Duodenal mucosa (tissue), 2 donors: Measurements from ENCODE around the gene PUM1.
"Not testable (repeated sequence)": the region's sequence is repeated elsewhere in the genome, so short reads cannot be mapped to it uniquely, and the experiment has no call there.

ENCODE experiments used
- H3K27ac ChIP-seq: one replicate; pipeline ENCODE4 v1.7.0; 2013; ENCODE audit warnings: low read depth, low read length
- H3K27me3 ChIP-seq, 2 donors: one replicate each; pipeline ENCODE4 v1.7.0; 2013; ENCODE audit warnings: low read length in 2 of 2, control low read depth in 1 of 2; ENCODE audit not compliant: insufficient read depth in 2 of 2, control insufficient read depth in 1 of 2
- H3K36me3 ChIP-seq, 2 donors: one replicate each; pipeline ENCODE4 v1.7.0; 2013; ENCODE audit warnings: low read length in 2 of 2, control low read depth in 1 of 2; ENCODE audit not compliant: insufficient read depth in 2 of 2, control insufficient read depth in 1 of 2
- H3K4me1 ChIP-seq, 2 donors: one replicate each; pipeline ENCODE4 v1.7.0; 2013; ENCODE audit warnings: low read length in 2 of 2, control low read depth in 1 of 2; ENCODE audit not compliant: insufficient read depth in 2 of 2, control insufficient read depth in 1 of 2
- H3K4me3 ChIP-seq, 2 donors: one replicate each; pipeline ENCODE4 v1.7.0; 2013; ENCODE audit warnings: low read length in 2 of 2, low read depth in 1 of 2
- H3K9ac ChIP-seq, 2 donors: one replicate each; pipeline ENCODE4 v1.7.0; 2013; ENCODE audit warnings: low read length in 2 of 2, low read depth in 1 of 2
- H3K9me3 ChIP-seq, 2 donors: one replicate each; pipeline ENCODE4 v1.7.0; 2013; ENCODE audit warnings: low read length in 2 of 2, control low read depth in 1 of 2; ENCODE audit not compliant: control insufficient read depth in 1 of 2

PUM1 gene

DNA sequence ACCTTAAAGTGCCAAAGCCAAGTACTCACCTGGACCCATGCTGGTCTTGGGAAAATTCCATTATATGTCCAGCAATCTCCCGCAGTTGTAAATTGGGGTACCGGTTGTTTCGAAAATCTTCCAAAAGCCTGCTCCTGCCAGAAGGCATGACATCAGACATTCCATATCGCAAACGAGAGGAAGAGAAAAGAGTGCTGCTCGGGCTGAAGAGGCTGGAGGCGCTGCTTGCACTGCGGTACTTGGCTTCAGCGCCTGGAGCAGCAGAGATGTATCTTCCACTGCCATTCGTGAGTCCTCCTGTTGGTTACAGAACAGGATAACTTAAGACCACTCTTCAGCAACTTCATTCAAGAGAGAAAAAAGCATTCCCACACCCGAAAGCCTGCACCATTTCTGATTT, 111.8 kb downstream of the PUM1 start:
- no peaks in the 10 kb centered on the region for H3K9me3 ChIP-seq
- H3K27me3 ChIP-seq: no peaks in the 10 kb centered on the region
- H3K4me1 ChIP-seq: no peaks in the 10 kb centered on the region
- no peak overlapping the region for H3K27ac ChIP-seq
- peaks cover 40 to 76% of the 10 kb centered on the region in 2 donors for H3K36me3 ChIP-seq
- H3K4me3 ChIP-seq: no peak overlapping the region
- no peak overlapping the region for H3K9ac ChIP-seq

DNA sequence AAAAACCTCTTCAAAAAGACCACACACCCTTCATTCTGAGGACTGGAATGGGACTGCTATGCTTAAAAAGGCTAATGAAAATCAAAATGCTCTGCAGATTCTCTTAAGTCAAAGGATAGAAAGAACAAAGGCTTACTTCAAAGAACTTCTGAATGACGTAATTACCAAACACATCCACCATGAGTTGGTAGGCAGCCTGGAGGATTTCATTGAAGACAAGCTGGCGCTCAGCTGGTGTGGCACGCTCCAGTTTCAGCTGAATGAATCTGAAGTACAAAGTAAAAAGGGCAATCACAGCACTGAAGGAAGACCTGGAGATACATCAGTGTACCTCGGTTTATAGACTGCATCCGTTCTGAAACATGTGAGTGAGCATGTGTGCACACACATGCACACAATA, 113.4 kb downstream of the PUM1 start:
- Histone ChIP-seq H3K4me1 (no peaks in the 10 kb centered on the region), H3K27ac (no peak overlapping the region), H3K4me3 (no peak overlapping the region), H3K9ac (no peak overlapping the region), H3K36me3 (peaks cover 44 to 78% of the 10 kb centered on the region in 2 donors), H3K9me3 (no peaks in the 10 kb centered on the region), H3K27me3 (no peaks in the 10 kb centered on the region)

DNA sequence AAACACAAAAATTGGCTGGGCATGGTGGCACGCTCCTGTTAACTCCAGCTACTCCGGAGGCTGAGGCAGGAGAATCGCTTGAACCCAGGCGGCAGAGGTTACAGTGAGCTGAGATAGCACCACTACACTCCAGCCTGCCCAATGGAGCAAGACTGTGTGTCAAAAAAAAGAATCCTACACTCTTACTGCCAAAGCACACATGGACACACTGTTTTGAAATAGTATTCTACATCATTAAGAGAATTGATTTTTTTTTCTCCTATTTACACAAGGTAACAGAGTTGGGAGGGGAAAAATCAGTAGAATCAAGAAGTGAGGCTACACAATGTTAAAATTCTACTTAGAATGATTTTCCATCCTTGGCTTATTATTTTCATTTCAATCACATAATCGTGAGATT, 114.8 kb downstream of the PUM1 start:
- H3K4me3 ChIP-seq: no peak overlapping the region
- peaks cover 41 to 72% of the 10 kb centered on the region in 2 donors for H3K36me3 ChIP-seq
- no peaks in the 10 kb centered on the region for H3K9me3 ChIP-seq
- H3K27ac ChIP-seq: no peak overlapping the region
- no peaks in the 10 kb centered on the region for H3K27me3 ChIP-seq
- H3K4me1 ChIP-seq: no peaks in the 10 kb centered on the region
- H3K9ac ChIP-seq: no peak overlapping the region

DNA sequence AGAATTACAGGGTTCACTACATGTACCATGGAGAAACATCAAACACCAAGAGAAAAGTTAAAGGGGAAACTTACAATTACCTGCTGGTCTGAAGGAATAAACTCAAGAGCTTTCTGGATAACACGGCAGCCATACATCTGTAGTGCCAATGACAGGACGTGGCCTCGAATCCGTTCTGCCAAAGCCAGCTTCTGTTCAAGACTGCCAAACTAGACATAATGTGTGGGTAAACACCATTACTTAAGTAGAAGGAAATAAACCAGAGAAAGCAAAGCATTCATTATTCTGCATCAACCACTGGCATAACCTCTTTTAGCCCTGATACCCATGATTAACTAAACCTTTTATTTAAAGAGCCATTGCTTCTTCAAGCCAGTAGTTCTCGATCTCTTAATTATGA, 115.5 kb downstream of the PUM1 start:
- Histone ChIP-seq H3K9me3 (no peaks in the 10 kb centered on the region), H3K27ac (no peak overlapping the region), H3K9ac (no peak overlapping the region), H3K4me1 (no peaks in the 10 kb centered on the region), H3K36me3 (peaks cover 45 to 77% of the 10 kb centered on the region in 2 donors), H3K4me3 (no peak overlapping the region), H3K27me3 (no peaks in the 10 kb centered on the region)

DNA sequence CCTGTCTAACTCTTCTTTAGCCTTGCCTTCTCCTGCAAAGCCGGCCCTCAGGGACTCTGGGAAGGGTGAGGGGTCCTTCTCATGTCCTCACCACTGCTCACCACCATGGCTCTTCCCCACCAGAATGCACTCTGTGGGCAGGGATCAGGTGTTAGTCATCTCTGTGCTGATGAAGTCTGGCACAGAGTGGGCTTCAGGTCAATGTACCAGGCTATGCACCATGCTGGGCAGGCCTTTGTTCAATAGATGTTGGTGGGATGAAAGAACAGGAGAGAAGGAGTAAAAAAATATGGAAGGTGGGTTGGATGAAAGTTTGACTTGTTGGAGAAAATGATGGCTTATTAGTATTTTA, 116.1 kb downstream of the PUM1 start:
- H3K36me3 ChIP-seq: peaks cover 46 to 78% of the 10 kb centered on the region in 2 donors
- not testable (repeated sequence) for H3K4me1 ChIP-seq, H3K27ac ChIP-seq, H3K9me3 ChIP-seq, H3K9ac ChIP-seq, H3K27me3 ChIP-seq, H3K4me3 ChIP-seq

DNA sequence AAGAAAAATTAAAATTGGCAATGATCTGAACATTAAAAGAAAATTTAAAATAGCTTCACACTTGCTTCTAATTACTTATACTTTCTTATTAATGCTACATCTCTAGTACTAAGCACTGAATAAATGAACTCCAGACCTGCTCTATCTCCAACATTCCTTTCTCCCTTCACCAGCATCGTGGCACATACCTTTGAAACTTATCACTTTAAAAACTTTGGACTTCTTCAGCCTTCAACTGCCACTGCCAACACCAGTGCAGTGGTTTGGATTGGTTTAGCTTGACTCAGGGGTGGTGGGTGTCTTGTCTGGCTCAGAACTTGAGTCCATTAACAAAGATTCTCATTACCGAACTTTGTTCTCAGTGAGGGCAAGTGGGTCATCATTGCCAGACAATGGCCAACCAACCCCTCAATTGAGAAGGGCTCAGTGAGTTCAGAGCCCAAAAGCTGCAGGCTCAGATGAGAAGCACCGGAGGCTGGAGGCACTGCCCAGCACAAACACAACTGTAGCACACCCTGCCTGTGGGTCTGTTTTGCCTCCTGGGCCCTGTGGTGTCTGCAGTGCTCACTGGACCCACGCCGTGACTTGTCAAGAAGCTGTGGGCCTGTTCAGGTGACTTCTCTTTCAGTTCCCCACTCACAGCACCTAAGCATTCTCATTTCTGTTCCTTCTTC, 116.6 kb downstream of the PUM1 start:
- not testable (repeated sequence) for H3K4me3 ChIP-seq, H3K9me3 ChIP-seq, H3K9ac ChIP-seq, H3K27me3 ChIP-seq, H3K4me1 ChIP-seq, H3K27ac ChIP-seq
- peaks cover 43 to 77% of the 10 kb centered on the region in 2 donors for H3K36me3 ChIP-seq

DNA sequence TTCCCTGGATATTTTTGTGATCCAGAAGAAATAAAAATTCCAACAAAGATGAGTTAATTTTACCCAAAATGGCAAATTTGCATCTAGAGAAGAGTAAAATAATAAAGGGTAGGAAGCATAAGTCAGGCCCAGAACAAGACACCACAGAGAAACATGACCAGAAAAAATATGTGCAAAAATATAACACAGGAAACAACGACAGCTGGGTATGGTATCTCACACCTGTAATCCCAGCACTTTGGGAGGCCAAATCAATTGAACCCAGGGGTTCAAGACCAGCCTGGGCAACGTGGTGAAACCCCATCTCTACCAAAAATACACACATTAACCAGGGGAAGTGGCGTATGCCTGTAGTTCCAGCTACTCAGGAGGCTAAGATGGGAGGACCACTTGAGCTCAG, 117.2 kb downstream of the PUM1 start:
- Histone ChIP-seq H3K9me3 (no peaks in the 10 kb centered on the region), H3K4me1 (no peaks in the 10 kb centered on the region), H3K9ac (no peak overlapping the region), H3K36me3 (peaks cover 36 to 74% of the 10 kb centered on the region in 2 donors), H3K4me3 (no peak overlapping the region), H3K27me3 (no peaks in the 10 kb centered on the region), H3K27ac (no peak overlapping the region)

DNA sequence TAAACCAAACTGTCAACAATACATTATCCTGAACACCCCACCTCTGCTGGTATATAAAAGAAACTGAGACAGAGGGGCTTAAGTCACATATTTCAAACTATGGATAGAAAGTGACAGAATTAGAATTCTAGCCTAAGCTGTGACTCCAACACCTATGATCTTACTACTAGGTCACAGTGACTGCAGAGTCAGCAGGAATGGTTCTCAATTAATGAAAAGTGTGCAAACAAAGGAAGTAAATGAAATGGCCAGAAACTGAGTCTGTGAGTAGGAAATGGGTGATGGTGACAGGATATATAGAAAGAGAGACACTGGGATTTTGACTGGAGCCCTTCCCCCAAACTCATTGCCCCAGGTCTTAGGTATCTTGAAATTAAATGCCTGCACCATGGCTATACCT, 118.3 kb downstream of the PUM1 start:
- no peak overlapping the region for H3K9ac ChIP-seq
- H3K27ac ChIP-seq: no peak overlapping the region
- H3K4me3 ChIP-seq: no peak overlapping the region
- H3K36me3 ChIP-seq: peaks cover 32 to 72% of the 10 kb centered on the region in 2 donors
- no peaks in the 10 kb centered on the region for H3K4me1 ChIP-seq
- H3K9me3 ChIP-seq: no peaks in the 10 kb centered on the region
- no peaks in the 10 kb centered on the region for H3K27me3 ChIP-seq

DNA sequence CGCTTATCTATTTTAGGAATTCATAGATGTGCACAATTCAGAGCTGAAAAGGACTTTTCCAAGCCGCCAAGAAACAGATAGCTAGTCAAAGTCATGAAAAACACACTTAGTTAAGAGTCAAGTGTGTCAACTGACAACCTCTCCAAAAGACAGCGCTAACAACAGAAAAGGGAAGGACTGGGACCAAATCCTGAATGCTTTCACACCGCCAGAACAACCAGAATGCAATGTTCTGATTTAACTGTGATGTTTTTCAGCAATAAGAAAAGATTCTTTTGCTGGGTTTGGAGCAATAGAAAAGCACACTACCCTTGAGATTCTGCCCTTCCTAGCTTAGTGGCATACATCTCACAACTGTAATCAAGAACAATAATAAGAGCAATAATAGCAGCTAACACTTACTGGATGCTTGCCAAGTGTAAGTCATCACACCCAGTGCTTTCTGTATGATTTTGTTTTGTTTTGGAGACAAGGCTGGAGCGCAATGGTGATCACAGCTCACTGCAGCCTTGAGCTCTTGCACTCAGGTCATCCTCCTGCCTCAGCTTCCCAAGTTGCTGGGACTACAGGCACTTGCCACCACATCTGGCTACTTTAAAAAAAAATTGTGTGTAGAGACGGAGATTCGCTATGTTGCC, 123.1 kb downstream of the PUM1 start:
- no peak overlapping the region for H3K9ac ChIP-seq
- H3K36me3 ChIP-seq: peaks cover 28 to 65% of the 10 kb centered on the region in 2 donors
- H3K27ac ChIP-seq: no peak overlapping the region
- H3K9me3 ChIP-seq: no peaks in the 10 kb centered on the region
- H3K4me1 ChIP-seq: no peaks in the 10 kb centered on the region
- H3K4me3 ChIP-seq: no peak overlapping the region
- H3K27me3 ChIP-seq: no peaks in the 10 kb centered on the region

DNA sequence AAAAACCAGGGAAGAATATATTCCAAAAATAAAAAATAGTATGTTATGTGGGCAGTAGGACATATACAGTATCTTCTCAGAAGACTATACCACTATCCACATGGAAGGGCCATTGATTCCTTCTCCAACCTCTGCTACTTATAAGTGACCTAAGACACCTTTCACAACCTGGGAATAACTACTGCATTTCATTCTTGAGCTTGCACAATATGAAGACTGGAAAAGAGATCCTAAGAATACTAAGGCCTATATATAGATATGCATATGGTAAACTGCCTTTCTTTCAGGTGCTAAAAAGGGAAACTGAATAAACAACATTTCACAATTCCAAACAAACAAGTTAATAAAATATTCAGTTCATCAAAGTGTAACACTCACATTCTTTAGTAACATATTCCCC, 125.0 kb downstream of the PUM1 start:
- Histone ChIP-seq H3K4me3 (no peak overlapping the region), H3K9ac (no peak overlapping the region), H3K4me1 (no peaks in the 10 kb centered on the region), H3K9me3 (no peaks in the 10 kb centered on the region), H3K27ac (no peak overlapping the region), H3K27me3 (no peaks in the 10 kb centered on the region), H3K36me3 (peaks cover 39 to 73% of the 10 kb centered on the region in 2 donors)
